SU-DHL-6 (cell line): Measurements from ENCODE around the gene TAF1C.

Experiments
- H2AFZ ChIP-seq: fragments of 200-600 bp; sonication (generic); 2 replicates; pipeline ENCODE4 v1.6.1; 2014; ENCODE audit warnings: low read depth, mild to moderate bottlenecking, moderate library complexity, mixed read lengths, antibody characterized with exemption, low read length; ENCODE audit not compliant: severe bottlenecking
- H3F3A ChIP-seq: fragments of 200-600 bp; shearing (Covaris generic); 2 replicates; pipeline ENCODE4 v1.6.0; 2016; ENCODE audit warnings: antibody characterized with exemption, mild to moderate bottlenecking; ENCODE audit not compliant: insufficient read depth
- H3K27ac ChIP-seq: fragments of 200-600 bp; sonication (generic); 2 replicates; pipeline ENCODE4 v1.5.1; 2016; ENCODE audit warnings: low read depth, mild to moderate bottlenecking, low read length, moderate library complexity, mixed read lengths
- H3K27me3 ChIP-seq: fragments of 200-600 bp; sonication (generic), shearing (Covaris generic); 2 replicates; pipeline ENCODE4 v1.6.0; 2014; ENCODE audit warnings: mild to moderate bottlenecking, low read length
- H3K36me3 ChIP-seq: fragments of 200-600 bp; sonication (generic); 2 replicates; pipeline ENCODE4 v1.6.1; 2014; ENCODE audit warnings: mild to moderate bottlenecking, low read length, mixed read lengths
- H3K4me2 ChIP-seq: fragments of 300-600, 200-600 bp; shearing (Covaris generic), sonication (generic); 2 replicates; pipeline ENCODE4 v1.6.0; 2014; ENCODE audit warnings: low read length, low read depth, mild to moderate bottlenecking; ENCODE audit not compliant: poor library complexity, severe bottlenecking
- H3K4me3 ChIP-seq: fragments of 200-600 bp; sonication (generic); 2 replicates; pipeline ENCODE4 v1.5.1; 2014; ENCODE audit warnings: antibody characterized with exemption, low read length, mild to moderate bottlenecking, mixed read lengths; ENCODE audit not compliant: insufficient read depth, poor library complexity, severe bottlenecking
- H3K79me2 ChIP-seq: fragments of 200-600 bp; sonication (generic); 2 replicates; pipeline ENCODE4 v1.6.1; 2014; ENCODE audit warnings: mild to moderate bottlenecking, low read length, moderate library complexity; ENCODE audit not compliant: insufficient read depth
- H3K9ac ChIP-seq: fragments of 200-600 bp; sonication (generic); 2 replicates; pipeline ENCODE4 v1.7.0; 2014; ENCODE audit warnings: mild to moderate bottlenecking, low read length
- H3K9me2 ChIP-seq: fragments of 200-600 bp; sonication (generic); replicated peaks from 2 replicates; pipeline ENCODE4 v1.6.1; 2014; ENCODE audit warnings: low read length; ENCODE audit not compliant: insufficient read depth
- H3K9me3 ChIP-seq: fragments of 200-600 bp; sonication (generic); 2 replicates; pipeline ENCODE4 v1.6.1; 2014; ENCODE audit warnings: low read length, mixed read lengths; ENCODE audit not compliant: insufficient read depth
- H4K20me1 ChIP-seq: fragments of 200-600 bp; sonication (generic); 2 replicates; pipeline ENCODE4 v1.6.1; 2014; ENCODE audit warnings: low read depth, mild to moderate bottlenecking, antibody characterized with exemption, low read length, moderate library complexity, mixed read lengths
- CTCF ChIP-seq: fragments of 200-600 bp; sonication (generic); IDR thresholded peaks from one replicate; pipeline ENCODE4 v1.5.1; 2017; ENCODE audit warnings: antibody characterized with exemption, mild to moderate bottlenecking, low read length, moderate library complexity; ENCODE audit not compliant: insufficient read depth, poor library complexity, severe bottlenecking
- EZH2phosphoT487 ChIP-seq: fragments of 200-600 bp; sonication (generic), shearing (Covaris generic); conservative IDR thresholded peaks from 2 replicates; pipeline ENCODE4 v1.6.1; 2018; ENCODE audit warnings: mild to moderate bottlenecking, antibody characterized with exemption, low read length, moderate library complexity, mixed read lengths

The TAF1C gene

GRCh38 chr16:84199097-84199496 lies 12.2 kb upstream of the TAF1C start:
- H3K36me3 ChIP-seq: no peaks in the 10 kb centered on the region
- no peak overlapping the region for H3K27ac ChIP-seq
- no peak overlapping the region for H2AFZ ChIP-seq

GRCh38 chr16:84198401-84198800 lies 11.5 kb upstream of the TAF1C start:
- no peaks in the 10 kb centered on the region for H3K36me3 ChIP-seq
- H3K4me2 ChIP-seq: no peak overlapping the region
- no peak overlapping the region for H3K4me3 ChIP-seq
- no peaks in the 10 kb centered on the region for H3K9me2 ChIP-seq
- H3F3A ChIP-seq: no peaks in the 10 kb centered on the region
- no peaks in the 10 kb centered on the region for H4K20me1 ChIP-seq
- TF ChIP-seq CTCF: no peak
- TF ChIP-seq EZH2phosphoT487: no peak
- no peak overlapping the region for H3K27ac ChIP-seq
- no peak overlapping the region for H3K9ac ChIP-seq
- H3K79me2 ChIP-seq: no peaks in the 10 kb centered on the region
- no peaks in the 10 kb centered on the region for H3K9me3 ChIP-seq
- no peaks in the 10 kb centered on the region for H3K27me3 ChIP-seq
- no peak overlapping the region for H2AFZ ChIP-seq

More at GRCh38 chr16:84199097-84199496, 12.2 kb upstream of the TAF1C start:
- Histone ChIP-seq H3K79me2 (no peaks in the 10 kb centered on the region), H3K9me3 (no peaks in the 10 kb centered on the region), H3K4me3 (no peak overlapping the region), H3K27me3 (no peaks in the 10 kb centered on the region), H3K4me2 (no peak overlapping the region), H3K9ac (no peak overlapping the region), H3K9me2 (no peaks in the 10 kb centered on the region), H4K20me1 (no peaks in the 10 kb centered on the region), H3F3A (no peaks in the 10 kb centered on the region)
- TF ChIP-seq CTCF (no peak), EZH2phosphoT487 (no peak)

- H3K4me2 ChIP-seq: no peak overlapping the region
- no peaks in the 10 kb centered on the region for H3K9me2 ChIP-seq
- H3K36me3 ChIP-seq: no peaks in the 10 kb centered on the region
- no peaks in the 10 kb centered on the region for H3K79me2 ChIP-seq
- no peaks in the 10 kb centered on the region for H3F3A ChIP-seq
- H4K20me1 ChIP-seq: no peaks in the 10 kb centered on the region
- H3K4me3 ChIP-seq: no peak overlapping the region
- TF ChIP-seq CTCF: no peak
- no peak for TF ChIP-seq EZH2phosphoT487
- H2AFZ ChIP-seq: no peak overlapping the region
- H3K27me3 ChIP-seq: no peaks in the 10 kb centered on the region
- H3K9ac ChIP-seq: no peak overlapping the region
- H3K27ac ChIP-seq: no peak overlapping the region
- H3K9me3 ChIP-seq: no peaks in the 10 kb centered on the region
Measured at GRCh38 chr16:84197466-84198128, 10.7 kb upstream of the TAF1C start.
